Muscle of leg (tissue), 11 donors: ENCODE data around the gene TMEM63C. TPM values are rescaled to one million over a fixed set of nuclear protein-coding genes. Genes with fewer than 3 reads are reported as not detected.

Source experiments
- DNase-seq: peaks from one replicate; pipeline ENCODE4 v3.0.0; 2013
- H3K27ac ChIP-seq: one replicate; pipeline ENCODE4 v1.5.1; 2013; ENCODE audit warnings: mild to moderate bottlenecking, low read length, control low read depth
- H3K27me3 ChIP-seq: one replicate; pipeline ENCODE4 v1.6.1; 2013; ENCODE audit warnings: low read length; ENCODE audit not compliant: control insufficient read depth, insufficient read depth
- H3K36me3 ChIP-seq: one replicate; pipeline ENCODE4 v1.6.1; 2013; ENCODE audit warnings: low read length; ENCODE audit not compliant: control insufficient read depth, insufficient read depth
- H3K4me1 ChIP-seq: one replicate; pipeline ENCODE4 v1.6.1; 2013; ENCODE audit warnings: low read length; ENCODE audit not compliant: control insufficient read depth, insufficient read depth
- H3K4me3 ChIP-seq: one replicate; pipeline ENCODE4 v1.5.1; 2013; ENCODE audit warnings: low read length, control low read depth
- H3K9me3 ChIP-seq: replicated peaks from 2 replicates; pipeline ENCODE4 v1.6.1; 2013; ENCODE audit warnings: low read depth, low read length; ENCODE audit not compliant: control insufficient read depth
- WGBS: methylation state at CpG from one replicate; pipeline ENCODE4 v1.1.5; 2013; ENCODE audit warnings: missing lambda C conversion rate; ENCODE audit not compliant: insufficient coverage; 5-methylcytosine and 5-hydroxymethylcytosine counted together
- polyA plus RNA-seq, 8 donors: library from polyadenylated mRNA; unstranded; fragments of 120-200 nt; gene quantifications; one replicate each; pipeline versions ENCODE4 v1.2.1 to v1.2.3, GENCODE V29; 2013; ENCODE audit warnings: inconsistent platforms in 1 of 8, low replicate concordance in 1 of 8; ENCODE audit not compliant: insufficient read length in 8 of 8, insufficient read depth in 1 of 8
- total RNA-seq: library from RNA; stranded (reverse); fragments of 120-200 nt; gene quantifications from one replicate; pipeline ENCODE4 v1.2.4, GENCODE V29; 2013

TMEM63C gene
- total and polyA plus RNA-seq, 9 donors: 0.71 to 5.2 (median 2.3) TPM

- Histone ChIP-seq H3K36me3 (no peaks in the 10 kb centered on the region), H3K4me1 (peaks cover 3% of the 10 kb centered on the region), H3K27me3 (peaks cover 2% of the 10 kb centered on the region), H3K9me3 (no peaks in the 10 kb centered on the region), H3K27ac (no peak overlapping the region), H3K4me3 (no peak overlapping the region)
- DNase-seq: peak; percentile 74
- WGBS: 12% methylated on average over 8 of the region's 10 CpGs
Measured at GRCh38 chr14:77208291-77208978, 26.8 kb downstream of the TMEM63C start.

- DNase-seq: no peak
- Histone ChIP-seq H3K36me3 (no peaks in the 10 kb centered on the region), H3K27ac (no peak overlapping the region), H3K27me3 (peaks cover 2% of the 10 kb centered on the region), H3K4me1 (no peaks in the 10 kb centered on the region), H3K4me3 (no peak overlapping the region), H3K9me3 (no peaks in the 10 kb centered on the region)
- no CpG with 5 or more reads among the region's 5 CpGs for WGBS
Measured at GRCh38 chr14:77208979-77209318, 27.4 kb downstream of the TMEM63C start.

DNA sequence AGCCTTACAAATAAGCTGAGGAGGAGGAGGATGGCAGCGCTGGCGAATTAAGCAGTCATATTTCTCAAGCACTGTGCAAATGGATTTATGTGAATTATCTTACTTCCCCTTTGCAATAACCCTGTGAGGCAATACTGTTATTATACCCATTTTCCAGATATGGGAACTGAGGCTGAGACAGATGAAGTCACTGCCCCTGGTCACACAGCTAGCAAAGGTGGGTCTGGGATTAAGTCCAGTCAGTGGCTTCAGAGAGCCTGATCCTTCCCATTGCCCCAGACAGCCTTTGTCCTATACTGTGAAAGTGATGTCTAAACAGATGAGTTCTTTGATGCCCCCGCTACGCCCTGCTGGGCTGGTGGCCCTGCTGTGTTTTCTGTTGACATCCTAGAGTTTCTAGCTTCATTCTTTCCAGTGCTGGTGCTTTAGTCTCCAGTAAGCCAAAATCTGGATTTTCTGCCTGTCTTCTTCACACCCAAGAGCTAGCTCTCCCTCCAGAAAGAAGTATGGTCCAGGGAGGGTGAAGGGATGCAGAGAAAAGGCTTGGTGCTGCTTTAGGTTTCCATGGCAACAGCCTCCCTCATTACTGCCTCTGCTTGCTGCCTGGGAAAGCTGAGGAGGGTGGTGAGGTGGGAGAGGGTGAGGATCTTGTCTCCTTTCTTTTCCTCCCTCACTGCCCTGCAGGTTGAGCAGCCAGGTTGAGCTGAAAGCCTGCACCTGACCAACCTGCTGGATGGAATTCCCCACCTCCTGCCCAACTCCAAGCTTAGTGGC, 30.7 kb downstream of the TMEM63C start:
- H3K36me3 ChIP-seq: no peaks in the 10 kb centered on the region
- WGBS: no CpG with 5 or more reads among the region's 4 CpGs

DNA sequence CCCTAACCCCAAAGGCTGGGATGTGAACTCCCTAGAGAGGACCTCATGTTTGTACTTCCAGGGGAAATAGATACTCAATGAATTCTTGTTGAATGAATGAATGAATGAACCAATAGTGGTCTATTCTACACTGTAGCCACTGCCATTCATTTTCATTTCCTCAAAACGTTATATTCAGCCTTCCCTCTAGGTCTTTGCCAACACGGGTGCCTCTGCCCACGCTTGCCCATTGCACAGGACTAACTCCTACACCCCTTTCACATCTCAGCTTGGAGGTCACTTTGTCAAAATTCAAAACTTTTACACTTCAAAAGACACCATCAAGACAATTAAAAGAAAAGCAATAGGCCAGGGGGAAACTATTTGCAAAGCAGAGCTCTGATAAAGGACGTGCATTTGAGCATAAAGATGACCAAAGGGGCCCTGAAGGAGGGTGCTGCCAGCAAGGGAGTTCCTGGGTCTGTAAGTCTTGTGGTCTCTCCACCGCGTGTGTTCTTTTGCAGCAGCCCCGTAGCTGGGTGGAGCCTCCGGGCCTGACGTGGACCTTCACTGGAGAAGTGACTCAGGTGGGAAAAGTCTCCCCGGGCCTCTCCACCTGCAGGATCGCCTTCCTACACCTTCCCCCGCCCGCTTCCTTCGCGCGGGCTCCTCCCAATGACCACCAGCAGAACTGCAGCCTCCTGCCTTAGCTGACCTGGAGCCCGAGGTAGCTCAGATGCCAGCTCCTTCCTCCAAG, 31.5 kb downstream of the TMEM63C start:
- Histone ChIP-seq H3K27me3 (peaks cover 4% of the 10 kb centered on the region), H3K27ac (no peak overlapping the region), H3K9me3 (no peaks in the 10 kb centered on the region), H3K4me1 (no peaks in the 10 kb centered on the region), H3K36me3 (no peaks in the 10 kb centered on the region), H3K4me3 (no peak overlapping the region)
- WGBS: 7% methylated on average over 17 of the region's 17 CpGs
- DNase-seq: no peak

More for the DNA sequence above, 30.7 kb downstream of the TMEM63C start:
- Histone ChIP-seq H3K4me1 (no peaks in the 10 kb centered on the region), H3K27me3 (peaks cover 4% of the 10 kb centered on the region), H3K27ac (no peak overlapping the region), H3K4me3 (no peak overlapping the region), H3K9me3 (no peaks in the 10 kb centered on the region)
- no peak for DNase-seq

DNA sequence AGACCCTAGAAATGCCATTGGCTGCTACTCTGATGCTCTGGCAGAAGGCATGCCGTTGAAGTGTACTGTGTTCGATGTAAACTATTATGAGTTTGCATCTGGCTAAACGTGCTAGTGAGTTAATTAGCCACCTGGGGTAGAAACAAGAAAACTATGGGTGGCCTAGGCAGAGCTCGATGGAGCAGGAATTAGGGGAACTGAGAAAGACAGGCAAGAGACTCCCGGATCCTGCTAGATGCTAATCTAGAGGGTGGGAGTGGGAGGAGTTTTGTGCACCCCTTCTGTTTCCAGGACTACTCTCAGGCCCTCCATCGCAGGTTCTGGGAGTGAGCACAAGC, 32.0 kb downstream of the TMEM63C start:
- no peak overlapping the region for H3K4me3 ChIP-seq
- no peaks in the 10 kb centered on the region for H3K9me3 ChIP-seq
- H3K4me1 ChIP-seq: no peaks in the 10 kb centered on the region
- H3K36me3 ChIP-seq: no peaks in the 10 kb centered on the region
- WGBS: 32% methylated on average over 6 of the region's 6 CpGs
- H3K27ac ChIP-seq: no peak overlapping the region
- H3K27me3 ChIP-seq: peaks cover 4% of the 10 kb centered on the region
- no peak for DNase-seq

- 85% methylated on average over 7 of the region's 7 CpGs for WGBS
- no peak for DNase-seq
- H3K27ac ChIP-seq: no peak overlapping the region
- no peak overlapping the region for H3K4me3 ChIP-seq
- no peaks in the 10 kb centered on the region for H3K36me3 ChIP-seq
- no peaks in the 10 kb centered on the region for H3K9me3 ChIP-seq
- peaks cover 4% of the 10 kb centered on the region for H3K27me3 ChIP-seq
- H3K4me1 ChIP-seq: no peaks in the 10 kb centered on the region
Measured at GRCh38 chr14:77214216-77214615, 32.6 kb downstream of the TMEM63C start.

DNA sequence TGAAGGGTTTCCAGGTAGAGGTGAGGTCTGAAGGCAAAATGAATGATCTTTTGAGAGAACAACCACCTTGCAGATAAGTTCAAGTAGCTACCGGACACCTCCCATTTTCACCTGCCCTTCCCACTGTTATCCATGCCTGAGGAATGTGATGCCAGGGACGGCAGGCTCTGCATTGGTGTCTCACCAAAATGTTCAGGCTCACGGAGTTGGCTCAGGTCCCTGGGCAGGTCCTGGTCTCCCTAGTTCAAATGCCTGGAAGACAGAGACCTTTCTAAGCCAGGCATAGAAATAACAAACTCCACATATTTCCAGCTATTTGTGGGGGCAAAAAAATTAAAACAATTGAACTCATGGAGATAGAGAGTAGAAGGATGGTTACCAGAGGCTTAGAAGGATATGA, 36.0 kb downstream of the TMEM63C start:
- no peak for DNase-seq
- Histone ChIP-seq H3K4me3 (no peak overlapping the region), H3K4me1 (no peaks in the 10 kb centered on the region), H3K27me3 (peaks cover 4% of the 10 kb centered on the region), H3K27ac (no peak overlapping the region), H3K9me3 (no peaks in the 10 kb centered on the region), H3K36me3 (no peaks in the 10 kb centered on the region)
- WGBS: 56% methylated on average over 2 of the region's 3 CpGs

DNA sequence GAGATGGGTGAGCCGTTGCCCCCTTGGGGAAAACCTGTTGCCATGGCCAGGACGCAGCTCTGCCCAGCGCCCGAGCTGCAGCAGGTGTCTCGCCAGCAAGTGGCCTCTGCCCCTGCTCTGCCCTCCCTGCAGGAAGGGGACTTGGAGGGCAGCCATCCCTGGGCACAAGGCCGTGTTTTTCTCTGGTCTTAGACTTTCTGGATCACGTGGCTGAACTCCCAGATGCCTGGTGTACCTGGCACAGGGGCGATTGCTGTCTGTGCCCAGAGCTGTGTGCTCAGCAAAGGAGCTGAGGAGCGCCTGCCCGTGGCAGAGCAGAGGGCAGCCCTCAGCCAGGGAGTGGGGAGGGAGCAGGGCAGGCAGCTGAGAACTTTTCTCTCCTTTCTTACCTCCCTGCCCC, 38.0 kb downstream of the TMEM63C start:
- WGBS: 64% methylated on average over 10 of the region's 10 CpGs
- Histone ChIP-seq H3K27ac (no peak overlapping the region), H3K27me3 (peaks cover 4% of the 10 kb centered on the region), H3K4me1 (no peaks in the 10 kb centered on the region), H3K36me3 (no peaks in the 10 kb centered on the region), H3K4me3 (no peak overlapping the region), H3K9me3 (no peaks in the 10 kb centered on the region)
- no peak for DNase-seq

DNA sequence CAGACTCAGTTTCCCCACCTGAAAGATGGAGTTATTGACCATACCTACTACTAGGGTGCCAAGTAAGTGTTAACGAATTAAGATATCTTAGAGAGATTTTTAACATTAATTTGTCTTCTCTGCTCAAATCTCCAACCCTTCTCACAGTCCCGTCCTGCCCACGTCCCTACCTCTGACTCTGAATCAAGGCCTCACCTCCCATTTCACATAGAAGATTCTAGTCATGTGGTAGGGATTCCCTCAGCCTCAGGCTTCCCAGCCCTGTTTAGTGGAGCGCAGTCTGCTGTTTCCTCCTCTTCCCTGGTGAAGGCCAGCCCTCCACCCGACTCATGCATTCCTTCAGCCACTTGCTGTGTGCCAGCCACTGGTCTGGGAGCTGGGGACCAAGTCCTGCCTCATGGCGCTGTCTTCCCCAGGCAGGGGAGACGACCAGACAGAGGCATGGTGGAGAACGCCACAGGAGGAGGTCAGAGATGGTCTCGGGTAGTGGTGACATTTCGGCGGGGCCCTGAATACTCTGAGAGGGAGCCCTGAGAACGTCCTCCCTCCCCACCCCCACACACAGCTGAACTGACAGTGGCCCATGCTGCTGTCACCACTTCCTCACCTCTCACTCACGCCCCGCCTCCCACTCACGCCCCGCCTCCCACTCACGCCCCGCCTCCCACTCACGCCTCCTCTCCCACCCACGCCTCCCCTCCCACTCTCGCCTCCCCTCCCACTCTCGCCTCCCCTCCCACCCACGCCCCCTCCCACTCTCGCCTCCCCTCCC, 38.8 kb downstream of the TMEM63C start:
- Histone ChIP-seq H3K4me1 (no peaks in the 10 kb centered on the region), H3K36me3 (no peaks in the 10 kb centered on the region), H3K27me3 (peaks cover 4% of the 10 kb centered on the region), H3K9me3 (no peaks in the 10 kb centered on the region), H3K27ac (no peak overlapping the region), H3K4me3 (no peak overlapping the region)
- DNase-seq: no peak
- 60% methylated on average over 4 of the region's 24 CpGs for WGBS
